ENCODE measurements around the gene RAD51B. TPM values are rescaled to one million over a fixed set of nuclear protein-coding genes. Genes with fewer than 3 reads are reported as not detected.
"Not testable (repeated sequence)": the region's sequence is repeated elsewhere in the genome, so short reads cannot be mapped to it uniquely, and the experiment has no call there.

RAD51B gene
- total RNA-seq, 4 donors from 2014 or later = 12.6 to 26.4 (median 16.7) TPM

DNA sequence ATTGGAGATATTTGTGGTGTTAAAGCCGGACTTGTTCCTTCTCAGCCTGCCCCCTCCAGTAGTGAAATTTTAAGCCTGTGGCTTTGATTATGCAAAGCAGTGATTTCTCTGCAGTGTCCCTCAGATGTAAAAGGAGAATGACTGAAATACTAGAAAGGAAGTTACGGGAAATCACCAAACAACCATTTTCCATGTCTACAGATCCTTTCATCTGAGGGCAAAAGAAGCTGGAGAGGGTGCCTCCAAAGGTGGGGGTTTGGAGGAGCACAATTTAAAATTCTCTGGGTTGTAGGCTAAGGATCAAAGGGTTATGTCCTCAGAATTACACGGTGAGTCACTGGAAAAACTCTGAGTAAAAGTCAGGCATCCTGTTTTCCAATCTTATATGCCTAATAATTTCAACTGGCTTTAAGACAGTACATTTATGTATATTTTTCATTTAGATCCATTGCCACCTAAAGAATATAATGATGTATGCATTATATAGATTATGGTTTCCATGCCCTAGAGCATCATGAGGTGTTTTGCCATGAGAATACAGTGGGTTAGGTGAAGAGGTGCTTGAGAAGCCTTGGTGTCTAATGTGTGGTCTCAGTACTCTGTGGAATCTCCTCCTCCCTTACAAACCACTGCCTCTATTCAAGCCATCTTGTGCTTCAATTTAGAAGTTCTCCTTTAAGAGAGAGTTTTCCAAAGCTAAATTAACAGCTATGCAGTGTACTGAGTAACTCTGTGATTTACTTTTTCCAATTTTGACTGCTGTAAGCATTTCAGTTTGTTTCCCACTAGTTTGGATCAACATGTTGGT lies 362.1 kb downstream of the RAD51B start:
- no peak overlapping the region for H3K4me3 ChIP-seq
- no peak for DNase-seq (ENCODE audit: low spot score in 2 of 2)
- H3K4me1 ChIP-seq = peaks cover 0 to 14% (median 3%) of the 10 kb centered on the region in 4 donors
- no peak overlapping the region for H3K27ac ChIP-seq
- no peaks in the 10 kb centered on the region for H3K36me3 ChIP-seq
- WGBS, 2 donors = 52 to 75% methylated on average over 3 of the region's 3 CpGs
- no peaks in the 10 kb centered on the region for H3K9me3 ChIP-seq
- H3K27me3 ChIP-seq = no peaks in the 10 kb centered on the region
- TF ChIP-seq EP300 (IDR thresholded peaks at IDR 0.05) (no peak), POLR2A (IDR thresholded peaks at IDR 0.05) (no peak)
- TF ChIP-seq, protein P1, sequence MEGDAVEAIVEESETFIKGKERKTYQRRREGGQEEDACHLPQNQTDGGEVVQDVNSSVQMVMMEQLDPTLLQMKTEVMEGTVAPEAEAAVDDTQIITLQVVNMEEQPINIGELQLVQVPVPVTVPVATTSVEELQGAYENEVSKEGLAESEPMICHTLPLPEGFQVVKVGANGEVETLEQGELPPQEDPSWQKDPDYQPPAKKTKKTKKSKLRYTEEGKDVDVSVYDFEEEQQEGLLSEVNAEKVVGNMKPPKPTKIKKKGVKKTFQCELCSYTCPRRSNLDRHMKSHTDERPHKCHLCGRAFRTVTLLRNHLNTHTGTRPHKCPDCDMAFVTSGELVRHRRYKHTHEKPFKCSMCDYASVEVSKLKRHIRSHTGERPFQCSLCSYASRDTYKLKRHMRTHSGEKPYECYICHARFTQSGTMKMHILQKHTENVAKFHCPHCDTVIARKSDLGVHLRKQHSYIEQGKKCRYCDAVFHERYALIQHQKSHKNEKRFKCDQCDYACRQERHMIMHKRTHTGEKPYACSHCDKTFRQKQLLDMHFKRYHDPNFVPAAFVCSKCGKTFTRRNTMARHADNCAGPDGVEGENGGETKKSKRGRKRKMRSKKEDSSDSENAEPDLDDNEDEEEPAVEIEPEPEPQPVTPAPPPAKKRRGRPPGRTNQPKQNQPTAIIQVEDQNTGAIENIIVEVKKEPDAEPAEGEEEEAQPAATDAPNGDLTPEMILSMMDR (IDR thresholded peaks at IDR 0.05) = no peak

GRCh38 chr14:68182492-68182891 lies 362.9 kb downstream of the RAD51B start:
- 90 to 92% methylated on average over 5 of the region's 5 CpGs for WGBS, 2 donors
- H3K27ac ChIP-seq = no peak overlapping the region

GRCh38 chr14:68186500-68187276 lies 367.1 kb downstream of the RAD51B start:
- H3K36me3 ChIP-seq; H3K27ac ChIP-seq; H3K9me3 ChIP-seq; H3K4me3 ChIP-seq; DNase-seq (ENCODE audit: low spot score in 2 of 2); H3K27me3 ChIP-seq: not testable (repeated sequence)
- peaks cover 0 to 10% (median 2%) of the 10 kb centered on the region in 4 donors for H3K4me1 ChIP-seq
- 96 to 98% methylated on average over 5 of the region's 5 CpGs for WGBS, 2 donors

More at GRCh38 chr14:68182492-68182891, 362.9 kb downstream of the RAD51B start:
- TF ChIP-seq EP300 (IDR thresholded peaks at IDR 0.05) (no peak), POLR2A (IDR thresholded peaks at IDR 0.05) (no peak)
- TF ChIP-seq, protein P1 (IDR thresholded peaks at IDR 0.05) = no peak
- H3K36me3 ChIP-seq = no peaks in the 10 kb centered on the region
- peaks cover 0 to 14% (median 3%) of the 10 kb centered on the region in 4 donors for H3K4me1 ChIP-seq
- no peak overlapping the region for H3K4me3 ChIP-seq
- H3K9me3 ChIP-seq = no peaks in the 10 kb centered on the region
- DNase-seq (ENCODE audit: low spot score in 2 of 2) = no peak
- H3K27me3 ChIP-seq = no peaks in the 10 kb centered on the region

DNA sequence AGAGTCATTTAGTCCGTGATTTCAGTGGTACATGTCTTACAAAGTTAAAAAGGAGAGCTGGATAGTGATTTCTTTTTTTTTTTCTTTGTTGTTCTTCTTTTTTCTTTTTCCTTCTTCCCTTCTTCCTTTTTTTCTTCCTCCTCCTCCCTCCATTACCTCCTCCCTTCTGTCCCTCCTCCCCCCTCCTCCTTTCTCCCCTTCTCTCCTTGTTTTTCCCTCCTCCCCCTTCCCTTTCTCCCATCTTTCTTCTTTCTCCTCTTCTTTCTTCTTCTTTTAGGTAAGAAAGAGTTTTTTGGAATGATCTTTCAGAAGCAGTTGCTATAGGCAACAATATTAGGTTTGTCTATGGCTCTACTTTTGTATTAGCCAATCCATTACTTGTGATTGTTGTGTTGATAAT lies 368.6 kb downstream of the RAD51B start:
- H3K27ac ChIP-seq = no peak overlapping the region
- no peak overlapping the region for H3K4me3 ChIP-seq
- 96 to 97% methylated on average over 1 of the region's 1 CpG for WGBS, 2 donors
- no peaks in the 10 kb centered on the region for H3K36me3 ChIP-seq
- H3K9me3 ChIP-seq = no peaks in the 10 kb centered on the region
- DNase-seq (ENCODE audit: low spot score in 2 of 2) = no peak
- H3K27me3 ChIP-seq = no peaks in the 10 kb centered on the region
- TF ChIP-seq, protein P1 (IDR thresholded peaks at IDR 0.05) = no peak
- TF ChIP-seq EP300 (IDR thresholded peaks at IDR 0.05) = no peak
- no peak for TF ChIP-seq POLR2A (IDR thresholded peaks at IDR 0.05)
- H3K4me1 ChIP-seq = peaks cover 0 to 6% (median 0%) of the 10 kb centered on the region in 4 donors

DNA sequence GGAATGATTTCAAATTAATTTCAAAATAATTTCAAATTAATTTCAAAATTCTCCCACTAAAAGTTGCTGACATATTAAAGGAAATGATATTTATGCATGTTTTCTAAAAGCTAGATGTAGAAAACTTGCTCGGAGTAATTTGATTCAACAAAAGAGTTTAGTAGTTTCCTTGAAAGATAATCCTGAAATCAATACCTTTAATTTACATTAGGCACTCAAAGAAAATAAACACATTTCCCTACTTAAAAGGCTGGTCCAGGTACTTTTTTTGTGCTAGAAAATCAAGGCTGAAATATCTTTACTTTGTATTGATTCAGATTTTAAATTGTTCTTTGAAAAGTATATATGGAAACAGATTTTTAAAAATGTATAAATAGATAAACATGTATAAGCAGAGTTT lies 370.5 kb downstream of the RAD51B start:
- WGBS, 2 donors = 96 to 98% methylated on average over 1 of the region's 1 CpG
- Histone ChIP-seq H3K9me3 (no peaks in the 10 kb centered on the region), H3K4me3 (no peak overlapping the region), H3K27me3 (no peaks in the 10 kb centered on the region), H3K27ac (no peak overlapping the region), H3K4me1 (no peaks in the 10 kb centered on the region), H3K36me3 (no peaks in the 10 kb centered on the region)
- DNase-seq (ENCODE audit: low spot score in 2 of 2) = no peak
- TF ChIP-seq, protein P1 (IDR thresholded peaks at IDR 0.05) = no peak
- TF ChIP-seq EP300 (IDR thresholded peaks at IDR 0.05) = no peak
- no peak for TF ChIP-seq POLR2A (IDR thresholded peaks at IDR 0.05)

Data from tibial nerve (tissue), 4 donors.